HG03571 (cell line): ENCODE data around the gene KCNC4.

Experiments
- ATAC-seq: cut with Tn5 transposase; IDR thresholded peaks from one replicate; pipeline ENCODE4 v1.9.1; 2021; ENCODE audit not compliant: unreplicated experiment

KCNC4 gene

GRCh38 chr1:110229348-110230001 lies 19.4 kb downstream of the KCNC4 start:
- no peak for ATAC-seq

GRCh38 chr1:110230381-110231199 lies 20.5 kb downstream of the KCNC4 start:
- no peak for ATAC-seq

GRCh38 chr1:110233861-110234260 lies 23.7 kb downstream of the KCNC4 start:
- ATAC-seq, result no peak

GRCh38 chr1:110234691-110235090 lies 24.6 kb downstream of the KCNC4 start:
- ATAC-seq, result no peak

- no peak for ATAC-seq
Observed at GRCh38 chr1:110235181-110235833, 25.2 kb downstream of the KCNC4 start.

GRCh38 chr1:110235834-110236682 lies 25.9 kb downstream of the KCNC4 start:
- no peak for ATAC-seq

GRCh38 chr1:110237386-110238152 lies 27.5 kb downstream of the KCNC4 start:
- ATAC-seq, result no peak

GRCh38 chr1:110239441-110240430 lies 29.6 kb downstream of the KCNC4 start:
- no peak for ATAC-seq

GRCh38 chr1:110240476-110241210 lies 30.5 kb downstream of the KCNC4 start:
- no peak for ATAC-seq

- ATAC-seq, result no peak
Observed at GRCh38 chr1:110241516-110241915, 31.4 kb downstream of the KCNC4 start.

GRCh38 chr1:110242062-110242461 lies 31.9 kb downstream of the KCNC4 start:
- no peak for ATAC-seq

- no peak for ATAC-seq
Observed at GRCh38 chr1:110242731-110243130, 32.6 kb downstream of the KCNC4 start.

GRCh38 chr1:110243146-110243545 lies 33.0 kb downstream of the KCNC4 start:
- no peak for ATAC-seq

- no peak for ATAC-seq
Observed at GRCh38 chr1:110243574-110243973, 33.5 kb downstream of the KCNC4 start.

- ATAC-seq, result no peak
Observed at GRCh38 chr1:110245876-110246620, 35.9 kb downstream of the KCNC4 start.

GRCh38 chr1:110248746-110249145 lies 38.6 kb downstream of the KCNC4 start:
- no peak for ATAC-seq

GRCh38 chr1:110249256-110249655 lies 39.1 kb downstream of the KCNC4 start:
- no peak for ATAC-seq

GRCh38 chr1:110250008-110250407 lies 39.9 kb downstream of the KCNC4 start:
- no peak for ATAC-seq
